ENCODE measurements around the gene SLIT3. TPM values are rescaled to one million over a fixed set of nuclear protein-coding genes. Genes with fewer than 3 reads are reported as not detected.

SLIT3 gene
- total RNA-seq, 2 experiments from 2014 or later = not detected

GRCh38 chr5:168943091-168943884 lies 357.7 kb downstream of the SLIT3 start:
- H3K4me1 ChIP-seq (ENCODE audit: insufficient read depth, low read length) = no peaks in the 10 kb centered on the region
- no peak for ATAC-seq (ENCODE audit: poor library complexity)
- DNase-seq = no peak
- ChIA-PET CTCF (no interaction called here), POLR2A (no interaction called here)
- no peaks in the 10 kb centered on the region for H3K36me3 ChIP-seq (ENCODE audit: insufficient read depth, low read length)
- no peak overlapping the region for H3K4me3 ChIP-seq (ENCODE audit: low read length)
- Mint-ChIP-seq H3K9me3 (no peaks in the 10 kb centered on the region), H3K4me3 (no peak overlapping the region), H3K36me3 (ENCODE audit: low read depth) (no peaks in the 10 kb centered on the region), H3K4me1 (ENCODE audit: low read depth) (no peaks in the 10 kb centered on the region), H3K27ac (no peak overlapping the region), H3K27me3 (no peaks in the 10 kb centered on the region)
- H3K27me3 ChIP-seq (ENCODE audit: control insufficient read depth in 1 of 2, insufficient read depth in 2 of 2, low read length in 2 of 2) = no peaks in the 10 kb centered on the region
- intact Hi-C loops (cut with DNase I, micrococcal nuclease) = no loop called here
- no peak for TF ChIP-seq CTCF (IDR thresholded peaks at IDR 0.05)
- no peaks in the 10 kb centered on the region for H3K9me3 ChIP-seq (ENCODE audit: control insufficient read depth in 1 of 2, insufficient read depth in 1 of 2, low read length in 2 of 2)
- H3K27ac ChIP-seq (ENCODE audit: low read depth in 1 of 2, low read length in 2 of 2) = no peak overlapping the region

GRCh38 chr5:168941901-168942300 lies 359.0 kb downstream of the SLIT3 start:
- no peak for ATAC-seq (ENCODE audit: poor library complexity)
- intact Hi-C loops (cut with DNase I, micrococcal nuclease) = no loop called here
- Mint-ChIP-seq H3K27me3 (no peaks in the 10 kb centered on the region), H3K36me3 (ENCODE audit: low read depth) (no peaks in the 10 kb centered on the region), H3K9me3 (no peaks in the 10 kb centered on the region), H3K4me3 (no peak overlapping the region), H3K27ac (no peak overlapping the region), H3K4me1 (ENCODE audit: low read depth) (no peaks in the 10 kb centered on the region)
- TF ChIP-seq CTCF (IDR thresholded peaks at IDR 0.05) = no peak
- H3K27me3 ChIP-seq (ENCODE audit: control insufficient read depth in 1 of 2, insufficient read depth in 2 of 2, low read length in 2 of 2) = no peaks in the 10 kb centered on the region
- no peaks in the 10 kb centered on the region for H3K4me1 ChIP-seq (ENCODE audit: insufficient read depth, low read length)
- ChIA-PET CTCF (no interaction called here), POLR2A (no interaction called here)
- no peak overlapping the region for H3K27ac ChIP-seq (ENCODE audit: low read depth in 1 of 2, low read length in 2 of 2)
- H3K4me3 ChIP-seq (ENCODE audit: low read length) = no peak overlapping the region
- DNase-seq = no peak
- H3K36me3 ChIP-seq (ENCODE audit: insufficient read depth, low read length) = no peaks in the 10 kb centered on the region
- H3K9me3 ChIP-seq (ENCODE audit: control insufficient read depth in 1 of 2, insufficient read depth in 1 of 2, low read length in 2 of 2) = no peaks in the 10 kb centered on the region

GRCh38 chr5:168940712-168941111 lies 360.2 kb downstream of the SLIT3 start:
- no peak overlapping the region for H3K27ac Mint-ChIP-seq
- Histone ChIP-seq H3K27me3 (ENCODE audit: control insufficient read depth in 1 of 2, insufficient read depth in 2 of 2, low read length in 2 of 2) (no peaks in the 10 kb centered on the region), H3K4me1 (ENCODE audit: insufficient read depth, low read length) (no peaks in the 10 kb centered on the region), H3K36me3 (ENCODE audit: insufficient read depth, low read length) (no peaks in the 10 kb centered on the region), H3K27ac (ENCODE audit: low read depth in 1 of 2, low read length in 2 of 2) (no peak overlapping the region), H3K4me3 (ENCODE audit: low read length) (no peak overlapping the region), H3K9me3 (ENCODE audit: control insufficient read depth in 1 of 2, insufficient read depth in 1 of 2, low read length in 2 of 2) (no peaks in the 10 kb centered on the region)
- ChIA-PET POLR2A (no interaction called here), CTCF (no interaction called here)
- H3K27me3 Mint-ChIP-seq = no peaks in the 10 kb centered on the region
- no peak overlapping the region for H3K4me3 Mint-ChIP-seq
- intact Hi-C loops (cut with DNase I, micrococcal nuclease) = no loop called here
- H3K4me1 Mint-ChIP-seq (ENCODE audit: low read depth) = no peaks in the 10 kb centered on the region
- H3K9me3 Mint-ChIP-seq = no peaks in the 10 kb centered on the region
- TF ChIP-seq CTCF (IDR thresholded peaks at IDR 0.05) = no peak
- ATAC-seq (ENCODE audit: poor library complexity) (no peak), DNase-seq (no peak)
- no peaks in the 10 kb centered on the region for H3K36me3 Mint-ChIP-seq (ENCODE audit: low read depth)
